Forelimb muscle (tissue), 1 donor: Measurements from ENCODE around the gene NFKB2. TPM values are rescaled to one million over a fixed set of nuclear protein-coding genes. Genes with fewer than 3 reads are reported as not detected.
A peak's percentile ranks its signal among the peaks of the same experiment; 100 is the strongest.

Experiments used
- DNase-seq: peaks from one replicate; pipeline ENCODE4 v3.0.0-alpha.2; 2013; ENCODE audit warnings: low read depth
- polyA plus RNA-seq: library from polyadenylated mRNA; unstranded; fragments of 120-200 nt; gene quantifications from one replicate; pipeline ENCODE4 v1.2.1, GENCODE V29; 2013; ENCODE audit not compliant: insufficient read length

Gene NFKB2
- polyA plus RNA-seq, 1 donor, result 13.8 TPM

DNA sequence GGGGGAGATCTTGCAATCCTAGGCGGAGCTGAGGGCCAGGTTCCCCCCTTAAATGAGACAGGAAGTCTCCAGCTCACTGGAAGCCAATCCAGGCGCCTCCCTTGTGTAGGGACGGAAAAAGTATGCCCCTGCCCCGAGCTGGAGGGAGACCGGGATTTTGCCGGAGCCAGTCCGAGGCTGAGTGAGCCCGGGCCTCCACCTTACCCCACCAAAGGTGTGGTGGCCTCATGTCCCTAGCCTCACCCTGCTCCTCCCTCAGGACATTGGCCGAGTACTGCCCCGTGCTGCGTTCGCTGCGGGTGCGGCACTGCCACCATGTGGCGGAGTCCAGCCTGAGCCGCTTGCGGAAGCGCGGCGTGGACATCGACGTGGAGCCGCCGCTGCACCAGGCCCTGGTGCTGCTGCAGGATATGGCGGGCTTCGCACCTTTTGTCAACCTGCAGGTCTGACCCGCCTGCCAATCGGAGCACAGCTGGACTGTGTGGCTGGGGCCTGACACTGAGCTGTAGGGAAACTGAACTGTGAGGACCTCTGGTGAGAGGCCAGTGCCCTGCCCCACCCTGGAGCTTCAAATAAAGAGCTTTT lies 27.1 kb downstream of the NFKB2 start:
- no peak for DNase-seq

DNA sequence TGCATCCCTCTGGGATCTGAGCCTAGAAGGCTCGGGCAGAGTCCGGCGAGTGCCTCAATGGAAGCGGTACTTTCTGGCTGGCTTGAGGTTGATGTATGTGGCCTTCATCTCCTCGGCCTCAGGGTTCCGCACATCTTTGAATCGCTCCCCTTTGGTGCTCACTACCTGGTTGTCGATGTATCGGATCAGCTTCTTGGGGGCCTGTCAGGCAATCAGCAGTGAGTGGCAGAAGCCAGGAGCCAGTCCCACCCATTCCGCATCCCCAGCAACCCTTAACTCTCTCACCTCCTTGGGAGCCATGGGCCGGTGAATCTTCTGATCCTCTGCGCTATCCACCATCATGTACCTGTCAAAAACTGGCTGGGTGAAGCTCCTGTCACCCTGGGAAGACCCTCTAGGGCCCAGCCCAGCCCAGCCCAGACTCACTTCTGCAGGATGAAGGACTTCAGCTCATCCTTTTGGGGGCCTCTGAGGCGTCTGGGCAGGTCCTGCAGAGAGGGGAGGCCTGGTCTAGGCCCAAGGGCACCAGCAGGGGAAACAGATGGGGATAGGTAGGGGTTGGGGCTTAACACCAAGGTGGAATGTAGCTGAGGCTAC lies 28.0 kb downstream of the NFKB2 start:
- DNase-seq, result no peak

DNA sequence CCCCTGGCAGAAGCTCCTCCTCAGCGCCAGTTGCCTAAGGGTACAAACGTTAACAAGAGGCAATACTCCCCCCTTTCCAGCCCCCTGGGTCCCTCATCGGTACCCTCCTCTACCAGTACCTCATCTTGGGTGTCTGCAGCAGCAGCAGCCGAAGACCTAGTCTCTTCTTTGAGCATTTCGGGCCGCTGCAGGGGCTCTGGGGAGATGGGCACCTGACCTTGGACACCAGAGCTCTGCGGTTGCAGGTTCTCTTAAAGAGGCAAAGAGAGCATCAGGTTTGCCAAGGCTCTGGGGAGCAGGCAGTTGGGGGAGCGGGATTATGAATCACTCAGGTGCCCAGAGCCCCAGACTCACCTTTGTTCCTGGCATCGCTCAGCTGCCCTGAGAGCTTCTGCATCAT lies 28.6 kb downstream of the NFKB2 start:
- DNase-seq, result no peak

DNA sequence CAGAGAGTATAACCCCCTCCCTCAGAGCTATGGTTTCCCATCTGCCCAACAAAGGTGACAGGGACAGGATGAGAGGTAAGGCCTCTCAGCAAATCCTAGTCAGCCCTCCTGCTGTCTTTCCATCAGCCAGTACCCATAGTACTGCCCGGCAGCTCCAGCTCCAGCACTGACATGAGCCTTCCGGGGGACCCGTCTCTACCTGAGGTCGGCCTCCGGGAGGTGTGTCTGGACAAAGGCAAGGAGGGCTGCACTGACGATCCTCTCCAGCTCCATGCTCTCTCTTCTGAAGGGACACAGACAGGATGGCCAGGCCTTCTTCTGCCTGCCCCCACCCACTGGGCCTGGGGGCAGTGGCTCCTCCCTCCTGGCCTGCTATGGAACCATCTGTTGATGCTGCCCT lies 29.4 kb downstream of the NFKB2 start:
- DNase-seq, result no peak

DNA sequence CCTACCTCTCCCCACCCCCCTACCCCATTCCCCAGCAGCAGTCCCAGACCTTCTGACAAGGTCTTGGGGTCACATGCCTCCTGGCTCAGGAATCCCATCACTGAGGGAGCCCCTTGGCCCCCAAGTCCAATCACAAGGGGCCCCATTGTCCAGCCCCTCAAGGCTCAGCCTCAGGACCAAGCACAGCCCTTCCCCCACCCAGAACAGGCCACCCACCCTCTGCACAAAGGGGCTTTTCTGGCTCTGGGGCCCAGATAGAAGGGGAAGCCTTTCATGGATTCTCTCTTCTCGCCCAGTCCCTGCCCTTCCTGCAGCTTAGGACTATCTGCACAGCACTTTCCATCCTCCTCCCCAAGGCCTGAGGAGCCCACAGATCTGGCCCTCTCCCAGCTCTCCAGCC lies 29.9 kb downstream of the NFKB2 start:
- no peak for DNase-seq

DNA sequence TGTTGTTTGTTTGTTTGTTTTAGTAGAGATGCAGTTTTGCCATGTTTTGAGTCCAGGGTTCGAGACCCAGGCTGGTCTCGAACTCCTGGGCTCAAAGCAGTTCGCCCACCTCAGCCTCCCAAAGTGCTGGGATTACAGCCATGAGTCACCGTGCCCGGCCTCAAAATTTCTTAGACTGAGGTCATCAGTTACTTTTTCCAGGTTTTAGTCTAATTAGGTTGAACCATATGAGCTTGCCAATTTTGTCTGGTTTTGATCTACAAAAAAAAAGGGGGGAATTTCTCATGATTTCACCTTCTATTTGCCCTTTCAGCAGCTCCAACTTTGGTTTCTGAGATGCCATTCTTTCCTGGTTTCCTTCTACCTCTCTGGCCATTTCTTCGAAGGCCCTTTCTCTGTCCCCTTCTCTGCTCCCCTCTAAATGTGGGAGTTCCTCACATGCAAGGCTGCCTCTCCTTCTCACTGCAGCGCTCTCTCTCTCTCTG lies 31.3 kb downstream of the NFKB2 start:
- no peak for DNase-seq

DNA sequence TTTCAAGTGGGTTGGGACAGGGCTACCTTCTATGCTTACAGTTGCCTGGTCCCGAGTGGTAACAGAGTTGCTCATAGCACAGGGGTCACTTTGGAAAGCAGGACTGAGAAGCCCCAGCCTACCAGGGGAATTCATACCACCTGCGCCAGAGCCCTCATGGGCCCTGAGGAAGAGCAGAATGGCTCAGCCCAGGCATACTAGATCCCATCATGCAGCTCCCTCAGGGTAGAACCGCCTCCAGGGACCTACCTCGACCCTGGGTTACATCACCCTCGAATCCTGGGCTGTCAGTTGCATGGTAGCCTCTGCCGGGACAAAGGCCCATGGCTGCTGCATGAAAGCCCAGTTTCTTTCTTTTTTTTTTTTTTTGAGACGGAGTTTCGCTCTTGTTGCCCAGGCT lies 34.0 kb downstream of the NFKB2 start:
- no peak for DNase-seq

DNA sequence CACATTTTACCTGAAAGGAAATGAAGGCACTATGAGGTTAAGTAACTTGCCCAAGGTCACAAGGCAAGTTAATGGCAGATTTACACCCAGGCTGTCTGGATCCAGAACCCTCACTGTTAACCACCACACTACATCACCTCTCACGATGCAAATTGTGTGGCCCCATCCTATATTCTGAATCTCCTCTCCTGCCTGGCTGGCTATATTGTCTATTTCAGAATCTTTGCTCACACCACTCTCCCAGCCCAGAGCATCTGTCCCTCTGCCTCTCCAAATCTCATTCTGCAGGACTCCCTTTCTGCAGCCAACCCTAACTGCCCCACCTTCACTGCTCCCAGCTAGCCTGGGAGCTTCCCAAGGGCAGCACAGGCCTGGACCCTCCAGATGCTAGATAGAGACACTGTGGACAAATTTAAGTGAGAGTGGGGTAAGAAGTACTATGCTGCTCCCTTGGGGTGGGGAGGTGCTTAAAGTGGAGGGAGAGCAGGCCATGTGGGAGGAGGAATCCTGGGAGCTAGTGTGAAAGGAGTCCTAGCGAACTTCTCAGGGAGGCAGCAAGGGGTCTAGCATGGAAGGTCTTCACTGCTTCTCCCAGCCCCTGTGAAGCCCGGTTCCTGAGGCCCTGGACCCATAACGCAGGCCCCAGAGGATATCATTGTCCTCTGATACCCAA lies 36.1 kb downstream of the NFKB2 start:
- no peak for DNase-seq

DNA sequence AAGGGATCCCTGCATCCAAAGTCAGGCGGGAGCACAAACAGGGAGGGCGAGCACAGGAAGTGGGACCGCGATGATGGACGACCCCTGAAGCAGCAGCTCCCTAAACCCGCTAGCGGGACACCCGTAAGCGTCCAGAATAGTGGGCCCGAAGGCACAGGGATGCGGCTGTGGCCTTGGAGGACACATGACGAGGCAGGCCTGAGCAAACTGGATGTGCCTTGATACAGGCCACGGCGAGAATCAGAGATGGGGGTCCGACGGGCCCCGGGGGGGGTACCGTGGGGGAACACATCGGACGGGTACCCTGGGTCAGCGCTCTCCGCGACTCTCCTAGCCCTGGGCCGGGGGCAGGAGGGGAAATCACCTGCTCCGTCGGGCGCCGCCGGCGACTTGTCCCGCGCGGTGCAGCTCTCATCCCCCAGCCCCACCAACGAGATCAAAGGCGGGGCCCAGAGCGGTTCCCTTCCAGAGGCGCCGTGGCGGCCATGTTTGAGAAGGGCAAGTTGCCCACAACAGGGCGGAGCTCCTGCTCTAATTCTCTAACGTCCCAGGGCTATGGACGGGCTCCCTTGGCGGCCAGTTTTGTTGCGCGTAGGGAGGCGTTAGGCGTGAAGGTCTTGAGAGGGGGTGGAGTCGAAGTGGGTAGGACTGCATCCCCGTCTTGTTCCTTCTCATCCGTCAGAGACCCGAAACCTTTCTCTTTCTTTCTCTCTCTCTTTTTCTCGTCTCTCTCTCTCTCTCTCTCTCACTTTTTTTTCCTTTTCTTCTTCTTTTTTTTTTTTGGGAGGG lies 36.9 kb downstream of the NFKB2 start, which contains the start of gene CUEDC2:
Gene CUEDC2 (minus strand): TSS at position 413 of the 789 bp plus-strand sequence. CDS start 7,386 bp downstream, outside the sequence.
- peak; percentile 88 for DNase-seq

DNA sequence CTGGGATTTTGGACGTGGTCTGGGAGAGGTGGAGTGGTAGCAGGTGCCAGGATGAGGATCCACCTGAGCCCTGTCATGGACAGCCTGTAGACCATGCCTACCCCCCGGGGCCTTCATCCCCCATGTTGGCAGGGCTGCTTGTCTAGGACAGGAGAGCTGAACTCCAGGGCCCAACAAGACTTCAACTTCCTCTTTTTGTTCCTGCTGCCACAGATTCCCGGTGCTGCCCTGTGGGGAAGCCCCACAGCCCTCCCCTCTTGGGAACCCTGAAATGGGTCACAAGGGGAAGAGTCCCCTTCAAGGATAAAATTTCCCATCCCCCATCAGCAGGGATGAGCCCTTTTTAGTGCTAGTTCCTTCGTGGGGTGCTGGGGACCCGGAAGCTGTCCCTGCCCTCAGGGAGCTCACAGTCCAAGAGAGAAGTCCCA lies 38.1 kb downstream of the NFKB2 start:
- no peak for DNase-seq

DNA sequence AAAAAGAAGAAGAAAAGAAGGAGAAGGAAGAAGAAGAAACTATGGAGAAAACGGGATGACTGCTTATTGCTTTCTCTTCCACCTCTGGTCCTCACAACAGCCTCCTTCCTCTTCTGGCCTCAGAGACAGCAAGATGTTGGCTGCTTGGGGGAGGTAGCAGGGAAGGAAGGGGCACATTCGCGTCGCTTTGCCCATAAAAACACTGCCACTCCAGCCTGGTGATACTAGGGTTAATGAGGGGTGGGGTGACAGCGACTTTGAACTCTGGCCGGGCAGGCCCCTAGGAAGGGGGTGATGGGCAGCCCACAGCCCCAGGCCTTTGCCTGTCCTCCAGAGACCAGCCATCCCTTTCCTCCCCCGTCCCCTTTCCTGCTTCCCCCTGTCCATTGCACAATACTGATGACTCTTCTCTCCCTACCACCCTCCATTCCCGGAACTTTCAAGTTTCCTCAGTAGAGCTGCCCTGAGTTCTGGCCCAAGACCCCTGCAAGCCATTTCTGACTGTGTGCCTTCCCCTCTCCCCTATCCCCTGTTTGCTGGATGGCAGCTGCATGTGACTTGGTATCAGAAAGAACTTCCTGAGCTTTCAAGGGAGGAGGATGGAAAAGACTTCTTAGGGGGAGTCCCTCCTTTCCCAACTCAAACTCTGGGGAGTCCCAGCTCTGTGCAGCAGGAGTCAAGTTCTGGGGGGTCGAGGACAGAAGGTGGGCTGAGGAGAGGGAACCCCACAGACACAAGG lies 39.1 kb downstream of the NFKB2 start:
- DNase-seq, result no peak

DNA sequence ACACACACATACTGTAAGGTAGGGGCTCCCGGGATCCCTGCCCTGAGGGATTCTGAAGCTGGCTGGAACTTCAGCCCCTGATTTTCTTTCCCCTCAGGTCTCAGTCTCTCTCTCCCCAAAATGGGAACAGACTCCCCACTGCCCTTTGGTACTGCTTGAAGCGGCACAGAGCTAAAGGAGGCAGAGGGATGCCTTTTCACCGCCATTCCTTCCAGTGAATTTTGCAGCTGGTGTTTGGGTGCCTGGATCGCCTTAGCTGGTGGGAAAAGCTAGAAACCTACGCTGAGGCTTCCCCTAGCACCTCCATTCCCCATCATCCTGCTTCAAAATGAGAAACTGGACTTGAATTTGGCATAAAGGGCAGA lies 39.6 kb downstream of the NFKB2 start:
- DNase-seq, result no peak

DNA sequence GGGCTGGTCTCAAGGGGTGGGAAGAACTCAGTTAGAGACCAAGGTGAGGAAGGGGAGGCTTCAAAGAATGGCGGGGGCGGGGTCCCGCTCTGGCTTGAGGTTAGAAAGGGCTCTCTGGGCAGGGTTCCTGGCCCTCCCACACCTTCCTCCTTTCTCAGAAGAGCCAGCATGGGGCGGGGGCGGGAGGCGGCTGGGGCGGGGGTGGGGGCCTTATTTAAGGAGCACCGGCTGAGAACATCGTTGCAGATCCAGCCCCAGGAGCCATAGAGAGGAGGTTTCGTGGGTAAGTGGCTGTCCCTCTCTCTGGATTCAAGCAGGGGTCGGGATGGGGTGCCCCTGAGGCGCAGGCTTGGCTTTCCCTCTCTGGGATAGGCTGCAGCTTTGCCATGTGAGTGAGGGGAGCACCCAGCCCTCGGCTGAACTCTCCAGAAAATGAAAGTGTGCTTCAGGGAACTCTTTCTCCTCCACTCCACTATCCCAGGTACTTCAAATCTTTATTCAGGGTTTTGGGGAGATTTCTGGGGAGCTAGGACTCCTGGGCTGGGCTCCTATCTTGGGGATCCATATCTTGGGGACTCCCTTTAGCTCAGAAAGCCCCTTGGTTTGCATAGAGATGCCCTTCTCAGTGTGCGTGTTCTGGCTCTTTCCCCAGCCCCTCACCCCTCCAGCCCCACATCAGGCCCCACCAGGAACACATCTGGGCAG lies 40.2 kb downstream of the NFKB2 start:
- DNase-seq, result no peak

DNA sequence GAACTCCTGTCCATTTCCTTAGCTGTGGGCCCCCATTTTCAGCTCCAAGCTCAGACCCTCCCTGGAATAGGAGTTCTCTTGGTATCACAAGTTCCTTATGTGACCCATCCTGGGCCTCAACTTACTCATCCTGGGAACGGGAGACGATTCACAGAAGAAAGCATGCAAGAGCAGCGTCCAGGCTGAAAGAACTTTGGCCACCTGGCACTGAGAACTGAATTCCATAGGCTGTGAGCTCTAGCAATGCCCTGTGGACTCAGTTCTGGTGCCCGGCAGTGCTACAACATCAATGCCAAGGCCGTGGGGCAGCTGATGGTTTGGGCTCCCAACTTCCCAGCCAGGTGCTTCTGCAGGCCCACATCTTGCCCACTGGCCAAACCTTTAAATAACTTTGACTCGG lies 40.8 kb downstream of the NFKB2 start:
- no peak for DNase-seq

DNA sequence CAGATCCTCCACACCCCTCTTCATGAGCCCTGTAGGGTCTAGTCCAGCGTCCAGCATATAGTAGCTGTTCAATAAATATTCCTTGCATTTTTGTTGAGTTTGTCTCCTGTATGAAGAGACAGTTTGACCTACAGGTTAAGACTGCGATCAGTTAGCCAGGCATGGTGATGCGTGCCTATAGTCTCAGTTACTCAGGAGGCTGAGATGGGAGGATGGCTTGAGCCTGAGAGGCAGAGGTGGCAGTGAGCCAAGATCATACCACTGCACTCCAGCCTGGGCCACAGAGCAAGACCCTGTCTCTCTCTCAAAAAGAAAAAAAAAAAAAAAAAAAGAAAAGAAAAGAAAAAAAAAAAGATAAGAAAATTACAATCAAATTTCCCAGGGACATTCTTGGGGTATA lies 42.0 kb downstream of the NFKB2 start:
- DNase-seq, result no peak

DNA sequence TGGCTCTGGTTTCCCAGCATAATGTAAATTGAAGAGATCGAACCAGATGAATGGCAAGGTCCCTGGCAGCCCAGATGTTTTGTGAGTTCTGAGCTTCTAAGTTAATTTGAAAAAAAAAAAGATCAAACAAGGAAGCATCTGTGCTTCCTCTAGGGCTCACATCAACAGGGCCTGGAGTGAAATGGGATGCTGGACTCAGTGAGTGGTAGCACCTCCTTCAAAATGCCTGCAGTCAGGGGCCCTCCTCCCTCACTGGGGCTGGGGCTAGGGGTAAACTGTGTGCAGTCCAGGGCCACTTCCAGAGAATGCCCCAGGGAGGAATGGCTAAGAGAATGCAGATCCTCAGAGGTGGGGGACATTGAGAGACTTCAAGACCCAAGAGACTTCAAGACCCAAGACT lies 42.9 kb downstream of the NFKB2 start:
- DNase-seq, result no peak

DNA sequence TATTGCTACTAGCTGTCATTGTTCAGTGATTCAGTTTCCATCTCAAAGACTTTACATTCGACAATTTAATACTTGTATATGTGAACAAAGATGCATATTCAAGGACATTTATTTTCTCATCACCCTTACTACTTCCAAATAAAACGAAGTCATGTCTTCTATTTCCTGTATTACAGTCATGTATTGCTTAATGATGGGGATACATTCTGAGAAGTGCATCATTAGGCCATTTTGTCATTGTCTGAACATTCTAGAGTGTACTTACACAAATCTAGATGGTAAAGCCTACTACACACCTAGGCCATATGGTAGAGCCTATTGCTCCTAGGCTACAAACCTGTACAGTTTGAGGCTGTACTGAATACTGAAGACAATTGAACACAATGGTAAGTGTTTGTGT lies 49.3 kb downstream of the NFKB2 start:
- no peak for DNase-seq

DNA sequence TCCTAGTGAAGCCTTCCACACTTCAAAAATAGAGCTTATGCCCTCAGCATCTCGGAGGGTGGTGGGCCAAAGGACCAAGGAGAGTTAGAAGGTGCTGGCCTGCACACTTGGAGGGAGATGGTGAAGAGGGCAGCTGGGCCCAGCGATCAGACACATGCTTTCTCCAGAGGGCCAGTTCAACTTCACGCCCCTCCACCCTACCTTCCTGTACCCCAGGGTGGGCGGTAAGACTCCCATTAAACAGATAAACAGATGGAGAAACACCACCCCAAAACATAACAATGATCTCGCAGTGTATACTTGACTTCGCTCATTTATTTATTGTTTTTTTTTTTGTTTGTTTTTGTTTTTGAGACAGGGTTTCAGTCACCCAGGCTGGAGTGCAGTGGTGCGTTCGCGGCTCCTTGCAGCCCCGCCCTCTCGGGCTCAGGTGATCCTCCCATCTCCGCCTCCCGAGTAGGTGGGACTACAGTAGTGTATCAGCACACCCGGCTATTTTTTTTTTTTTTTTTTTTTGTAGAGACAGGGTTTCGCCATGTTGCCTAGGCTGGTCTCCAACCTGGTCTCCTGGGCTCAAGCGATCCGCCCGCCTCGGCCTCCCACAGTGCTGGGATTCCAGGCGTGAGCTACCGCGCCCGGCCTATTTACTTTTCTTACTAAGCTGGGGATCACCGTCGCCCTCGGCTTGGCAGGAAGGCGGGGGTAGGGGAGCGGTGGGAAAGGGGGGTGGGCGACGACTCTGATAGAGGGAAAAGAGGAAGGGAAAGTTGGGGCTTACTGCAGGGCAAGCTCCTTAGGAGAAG lies 54.0 kb downstream of the NFKB2 start:
- DNase-seq, result no peak

DNA sequence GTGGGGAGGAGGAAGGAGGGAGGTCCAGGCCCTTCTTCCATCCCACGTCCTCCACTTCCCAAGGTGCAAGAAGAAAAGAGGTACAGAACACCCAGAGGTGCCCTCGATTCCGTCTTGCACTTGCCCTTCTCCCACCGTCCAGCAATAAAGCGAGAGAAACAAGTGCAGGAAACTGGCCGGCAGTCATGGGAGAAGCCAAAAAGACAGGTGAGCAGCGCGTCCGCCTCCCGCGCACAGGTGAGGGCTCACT lies 54.5 kb downstream of the NFKB2 start:
- no peak for DNase-seq

DNA sequence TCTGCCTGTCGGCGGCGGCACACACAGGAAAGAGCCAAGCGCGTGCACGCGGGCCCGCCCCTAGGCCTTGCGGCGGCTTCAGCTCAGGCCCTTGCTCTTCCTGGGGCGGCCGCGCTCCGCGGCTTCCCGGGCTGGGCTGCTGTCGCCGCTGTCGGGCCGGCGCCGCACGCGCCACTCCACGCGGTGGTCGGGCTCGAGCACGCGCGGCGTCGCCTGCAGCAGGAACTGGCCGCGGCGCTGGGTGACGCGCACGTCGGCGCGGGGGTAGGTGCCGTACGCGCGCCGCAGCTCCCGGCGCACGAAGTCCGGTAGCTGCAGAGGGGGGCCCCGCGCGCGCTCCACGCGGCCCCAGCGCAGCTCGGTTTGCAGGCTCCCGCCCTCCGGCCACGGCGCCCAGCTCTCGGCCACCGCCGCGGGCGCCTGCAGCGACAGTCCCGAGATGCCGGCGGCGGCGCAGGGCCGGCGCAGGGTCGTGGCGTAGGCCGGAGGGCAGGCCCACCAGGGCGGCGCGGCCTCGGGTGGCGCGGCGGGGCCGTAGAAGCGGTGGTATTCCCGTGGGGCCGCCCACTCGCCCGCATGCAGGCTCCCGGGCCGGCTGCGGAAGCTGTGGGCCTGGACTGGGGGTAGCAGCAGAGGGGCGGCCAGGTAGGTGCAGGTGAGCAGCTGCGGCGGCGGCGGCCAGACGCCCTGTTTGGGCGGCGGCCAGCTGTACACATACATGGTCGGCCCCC lies 55.0 kb downstream of the NFKB2 start:
- peak; percentile 55 for DNase-seq
